GM12878 (cell line): ENCODE results near the gene ABCC1. TPM values are rescaled to one million over a fixed set of nuclear protein-coding genes. Genes with fewer than 3 reads are reported as not detected.

ENCODE experiments used
- ATAC-seq: fragments of 200-7000 bp; cut with Tn5 transposase; 3 replicates; pipeline ENCODE4 v1.9.1; 2020; ENCODE audit warnings: mild to moderate bottlenecking, moderate library complexity
- BruUV-seq: library from RNA; stranded (reverse); fragments of 400-500 nt; replicated peaks from 2 replicates; lab custom pipeline; 2021; lab: Mats Ljungman, UMichigan
- CTCF ChIA-PET: fragments of 300-600 bp; sonication (Branson Sonifier 250); formaldehyde crosslinking; extraction: SDS; loops from one replicate; lab custom pipeline; 2021; ENCODE audit warnings: inconsistent platforms; lab: Yijun Ruan, JAX
- POLR2A ChIA-PET: fragments of 350-600 bp; formaldehyde crosslinking; extraction: SDS; loops from one replicate; lab custom pipeline; 2021; ENCODE audit warnings: inconsistent platforms; lab: Charles Lee
- RAD21 ChIA-PET: fragments of 300-600 bp; sonication (Branson Sonifier 250); formaldehyde crosslinking; loops from one replicate; lab custom pipeline; 2023; ENCODE audit warnings: antibody characterized with exemption; ENCODE audit not compliant: unreplicated experiment; lab: Charles Lee
- SMC1A ChIA-PET: fragments of 300-600 bp; sonication (Branson Sonifier 250); formaldehyde crosslinking; loops from one replicate; lab custom pipeline; 2023; ENCODE audit not compliant: unreplicated experiment, uncharacterized antibody; lab: Charles Lee
- DNase-seq: peaks from one replicate; pipeline ENCODE4 v3.0.0-alpha.2; 2011; ENCODE audit warnings: low read depth, low spot score
- FAIRE-seq: peaks from 3 replicates; lab custom pipeline; 2011; peaks lifted over from hg19 to GRCh38; lab: Jason Lieb, UNC
- H2AFZ ChIP-seq: 2 replicates; pipeline ENCODE4 v1.6.0; 2011; ENCODE audit warnings: low read depth, low read length, control low read depth; ENCODE audit not compliant: control insufficient read depth
- H3K27ac ChIP-seq: 2 replicates; pipeline ENCODE4 v1.5.1; 2011; ENCODE audit warnings: control low read depth; ENCODE audit not compliant: control insufficient read depth, insufficient read depth
- H3K27me3 ChIP-seq, 2 experiments: replicated peaks in 1 of 2; 2 replicates each; pipeline versions ENCODE4 v1.6.0 to v1.6.1; 2011; ENCODE audit warnings: low read length in 1 of 2; ENCODE audit not compliant: control insufficient read depth in 2 of 2, insufficient read depth in 2 of 2
- H3K36me3 ChIP-seq, 2 experiments: 2 replicates each; pipeline ENCODE4 v1.5.1; 2011; ENCODE audit warnings: low read length in 1 of 2; ENCODE audit not compliant: control insufficient read depth in 2 of 2, insufficient read depth in 2 of 2
- H3K4me1 ChIP-seq: 2 replicates; pipeline ENCODE4 v1.6.1; 2011; ENCODE audit warnings: mild to moderate bottlenecking, low read length, moderate library complexity, mixed read lengths; ENCODE audit not compliant: control insufficient read depth, insufficient read depth
- H3K4me2 ChIP-seq: 2 replicates; pipeline ENCODE4 v1.6.0; 2011; ENCODE audit warnings: control low read depth; ENCODE audit not compliant: control insufficient read depth, insufficient read depth
- H3K4me3 ChIP-seq: fragments of 200-600 bp; sonication (generic); 2 replicates; pipeline ENCODE4 v1.5.1; 2016
- H3K79me2 ChIP-seq: 2 replicates; pipeline ENCODE4 v1.6.0; 2011; ENCODE audit warnings: low read length; ENCODE audit not compliant: control insufficient read depth, insufficient read depth
- H3K9ac ChIP-seq: 2 replicates; pipeline ENCODE4 v1.8.0; 2011; ENCODE audit warnings: low read length, control low read depth, mixed read lengths; ENCODE audit not compliant: control insufficient read depth, insufficient read depth
- H3K9me3 ChIP-seq: replicated peaks from 3 replicates; pipeline ENCODE4 v1.5.1; 2011; ENCODE audit warnings: mild to moderate bottlenecking, low read length; ENCODE audit not compliant: control insufficient read depth, insufficient read depth
- H4K20me1 ChIP-seq: 2 replicates; pipeline ENCODE4 v1.6.0; 2011; ENCODE audit not compliant: control insufficient read depth, insufficient read depth
- ASH2L ChIP-seq: fragments of 300-600, 200-600 bp; sonication (generic); IDR thresholded peaks from 2 replicates; pipeline ENCODE4 v1.6.1; 2017; ENCODE audit warnings: low read depth, mild to moderate bottlenecking, borderline replicate concordance
- CBX3 ChIP-seq: fragments of 200-600 bp; sonication (generic); IDR thresholded peaks from 2 replicates; pipeline ENCODE4 v1.6.1; 2016; ENCODE audit warnings: low read depth, borderline replicate concordance
- CEBPB ChIP-seq, 2 experiments: fragments of 150-350 bp in 1 of 2; IDR thresholded peaks; 2 replicates each; pipeline ENCODE4 v1.6.1; 2012 to 2014; ENCODE audit warnings: low read depth in 2 of 2, low read length in 2 of 2, borderline replicate concordance in 1 of 2, inconsistent platforms in 1 of 2
- FOXK2 ChIP-seq: fragments of 450-650 bp; IDR thresholded peaks from 2 replicates; pipeline ENCODE4 v1.6.1; 2017; ENCODE audit warnings: mild to moderate bottlenecking, moderate library complexity
- JUND ChIP-seq: IDR thresholded peaks from 2 replicates; pipeline ENCODE4 v1.6.1; 2012; ENCODE audit warnings: low read depth, mild to moderate bottlenecking, low read length, improper control_type of control experiment, moderate library complexity
- MXI1 ChIP-seq: fragments of 150-350 bp; IDR thresholded peaks from 2 replicates; pipeline ENCODE4 v1.6.1; 2011; ENCODE audit warnings: low read depth, mild to moderate bottlenecking, inconsistent platforms, low read length, improper control_type of control experiment
- PAX8 ChIP-seq: fragments of 450-650 bp; IDR thresholded peaks from 2 replicates; pipeline ENCODE4 v1.6.1; 2017; ENCODE audit warnings: mild to moderate bottlenecking, moderate library complexity
- POU2F2 ChIP-seq: IDR thresholded peaks from 3 replicates; pipeline ENCODE4 v1.6.1; 2011; ENCODE audit warnings: low read depth, mild to moderate bottlenecking, low read length, borderline replicate concordance
- SMARCA5 ChIP-seq: fragments of 450-650 bp; IDR thresholded peaks from 2 replicates; pipeline ENCODE4 v1.6.1; 2017; ENCODE audit warnings: mild to moderate bottlenecking
- YY1 ChIP-seq: IDR thresholded peaks from 2 replicates; pipeline ENCODE4 v1.6.1; 2011; ENCODE audit warnings: low read depth, mild to moderate bottlenecking, low read length
- ZNF24 ChIP-seq: fragments of 450-650 bp; IDR thresholded peaks from 2 replicates; pipeline ENCODE4 v1.6.1; 2017; ENCODE audit warnings: antibody characterized with exemption, mild to moderate bottlenecking
- WGBS: methylation state at CpG from one replicate; pipeline ENCODE4 v1.1.6; 2016; ENCODE audit warnings: low lambda C conversion rate; ENCODE audit not compliant: insufficient replicate concordance, insufficient coverage; ENCODE audit errors: missing lambda C conversion rate; 5-methylcytosine and 5-hydroxymethylcytosine counted together
- in situ Hi-C: fragments of 300-500 bp; cut with MboI; formaldehyde crosslinking; loops from 9 replicates; pipeline ENCODE4 v1.14.3; 2018; ENCODE audit warnings: mixed read lengths
- intact Hi-C: fragments of 100-400 bp; cut with micrococcal nuclease; formaldehyde crosslinking; loops from one replicate; pipeline ENCODE4 v1.14.2; 2022; ENCODE audit not compliant: unreplicated experiment
- polyA plus RNA-seq, 11 experiments: library from polyadenylated mRNA; depleted of rRNA in 4 of 11; unstranded in 6 of 11; stranded (reverse) in 5 of 11; fragments of >200 nt; fragmentation: Nextera tagmentation in 4 of 11; fragmentation: Illumina TruSeq in 1 of 11; extraction: Ambion mirVana in 4 of 11; extraction: Trizol in 1 of 11; gene quantifications; 1 replicate in 1 of 11; 2 replicates in 10 of 11; pipeline versions ENCODE4 v1.2.1 to v1.2.3, GENCODE V29; 2011 to 2016; ENCODE audit warnings: inconsistent platforms in 2 of 11, missing spikeins in 2 of 11, low read depth in 1 of 11
- total RNA-seq, 4 experiments: library from RNA; depleted of rRNA in 3 of 4; stranded (reverse); fragments of >200 nt in 3 of 4; fragmentation: Illumina TruSeq in 1 of 4; extraction: Trizol in 1 of 4; gene quantifications; 2 replicates each; pipeline versions ENCODE4 v1.2.1 to v1.2.3, GENCODE V29; 2013 to 2021
- TF ChIP-seq, protein P1 (sequence below): IDR thresholded peaks from 2 replicates; pipeline ENCODE4 v1.6.1; 2011; ENCODE audit warnings: borderline replicate concordance, low read depth, mild to moderate bottlenecking, moderate library complexity, low read length; ENCODE audit not compliant: insufficient read depth, poor library complexity, severe bottlenecking
- TF ChIP-seq, protein P2 (sequence below): fragments of 450-650 bp; formaldehyde crosslinking; IDR thresholded peaks from 2 replicates; pipeline ENCODE4 v1.4.0; 2020; ENCODE audit warnings: mild to moderate bottlenecking, moderate library complexity
- TF ChIP-seq, protein P3 (sequence below): fragments of 450-650 bp; IDR thresholded peaks from 2 replicates; pipeline ENCODE4 v1.6.1; 2016; ENCODE audit warnings: mild to moderate bottlenecking

Gene ABCC1
- total and polyA plus RNA-seq, 10 of the 15 experiments (the other 5 are each of a cell fraction or from before 2014, with no cell fraction given) = 3.2 to 44.6 (median 14.5) TPM

DNA sequence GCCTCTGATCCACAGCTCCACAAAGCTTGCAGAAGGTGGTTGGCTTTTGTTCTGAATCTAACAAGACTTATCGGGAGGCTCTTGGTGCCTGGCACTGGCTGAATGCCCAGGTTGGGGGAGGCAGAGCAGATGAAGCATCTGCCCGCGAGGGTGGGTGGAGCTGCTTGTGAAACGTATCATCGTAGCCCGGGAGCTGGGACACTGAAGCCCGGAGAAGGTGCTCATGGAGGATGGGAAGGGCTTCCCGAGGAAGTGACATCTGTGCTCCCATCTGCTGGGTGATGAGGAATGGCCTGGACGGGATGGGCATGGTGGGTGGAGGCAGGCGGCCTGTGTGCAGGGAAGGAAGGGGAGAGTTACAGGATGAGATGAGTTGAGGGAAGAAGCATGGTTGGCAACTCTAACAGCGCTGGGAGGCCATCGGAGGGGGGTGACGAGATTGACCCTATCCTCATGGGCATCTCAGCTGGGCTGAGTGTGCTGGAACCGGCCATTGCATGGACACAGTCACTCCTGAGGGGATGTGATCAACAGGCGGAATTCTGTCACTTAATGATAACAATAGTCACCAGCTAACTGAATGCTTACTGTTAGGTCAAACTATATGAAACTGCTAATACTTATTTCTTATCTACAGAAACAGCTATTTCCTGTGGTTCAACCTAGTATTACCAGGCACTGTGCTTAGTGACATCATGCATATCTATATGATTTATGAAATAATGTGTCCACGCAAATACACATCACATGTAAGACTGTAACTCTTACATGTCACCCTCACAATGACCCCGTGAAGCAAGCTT, 171.2 kb downstream of the ABCC1 start:
- H3K27ac ChIP-seq = no peak overlapping the region
- H3K4me1 ChIP-seq = no peaks in the 10 kb centered on the region
- H3K79me2 ChIP-seq = no peaks in the 10 kb centered on the region
- FAIRE-seq = no peak
- H3K27me3 ChIP-seq = no peaks in the 10 kb centered on the region
- no peak overlapping the region for H3K9ac ChIP-seq
- peaks cover 16 to 54% of the 10 kb centered on the region in 2 experiments for H3K36me3 ChIP-seq
- CTCF ChIA-PET = no interaction called here
- no peak overlapping the region for H3K4me3 ChIP-seq
- peaks cover 24% of the 10 kb centered on the region for H3K9me3 ChIP-seq
- no TSS peak for BruUV-seq
- 87% methylated on average over 17 of the region's 17 CpGs for WGBS
- H4K20me1 ChIP-seq = no peaks in the 10 kb centered on the region
- no peak for DNase-seq
- RAD21 ChIA-PET = no interaction called here
- no peak overlapping the region for H3K4me2 ChIP-seq
- SMC1A ChIA-PET = no interaction called here
- no peak overlapping the region for H2AFZ ChIP-seq
- in situ Hi-C loops = loop anchor here (10.0 kb wide), 1 partner anchor 56 kb away; no protein-coding TSS in a partner anchor
- intact Hi-C loops = loop anchor here (10.0 kb wide), 1 partner anchor 356 kb away; no protein-coding TSS in a partner anchor
- POLR2A ChIA-PET = interaction anchor here (1.2 kb wide), 1 partner anchor 232 kb away, joined by 4 read pairs; the partner anchor contains the start of gene CEP20
- TF ChIP-seq, protein P1, sequence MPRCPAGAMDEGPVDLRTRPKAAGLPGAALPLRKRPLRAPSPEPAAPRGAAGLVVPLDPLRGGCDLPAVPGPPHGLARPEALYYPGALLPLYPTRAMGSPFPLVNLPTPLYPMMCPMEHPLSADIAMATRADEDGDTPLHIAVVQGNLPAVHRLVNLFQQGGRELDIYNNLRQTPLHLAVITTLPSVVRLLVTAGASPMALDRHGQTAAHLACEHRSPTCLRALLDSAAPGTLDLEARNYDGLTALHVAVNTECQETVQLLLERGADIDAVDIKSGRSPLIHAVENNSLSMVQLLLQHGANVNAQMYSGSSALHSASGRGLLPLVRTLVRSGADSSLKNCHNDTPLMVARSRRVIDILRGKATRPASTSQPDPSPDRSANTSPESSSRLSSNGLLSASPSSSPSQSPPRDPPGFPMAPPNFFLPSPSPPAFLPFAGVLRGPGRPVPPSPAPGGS = no peak
- TF ChIP-seq FOXK2 (no peak), POU2F2 (no peak), ASH2L (no peak), CBX3 (no peak), MXI1 (no peak), YY1 (no peak), PAX8 (no peak), SMARCA5 (no peak), ZNF24 (no peak), CEBPB (IDR thresholded peaks at IDR 0.05; ENCODE audit: borderline replicate concordance in 1 of 2, low read depth in 2 of 2, low read length in 2 of 2) (no peak), JUND (no peak)
- TF ChIP-seq, protein P2, sequence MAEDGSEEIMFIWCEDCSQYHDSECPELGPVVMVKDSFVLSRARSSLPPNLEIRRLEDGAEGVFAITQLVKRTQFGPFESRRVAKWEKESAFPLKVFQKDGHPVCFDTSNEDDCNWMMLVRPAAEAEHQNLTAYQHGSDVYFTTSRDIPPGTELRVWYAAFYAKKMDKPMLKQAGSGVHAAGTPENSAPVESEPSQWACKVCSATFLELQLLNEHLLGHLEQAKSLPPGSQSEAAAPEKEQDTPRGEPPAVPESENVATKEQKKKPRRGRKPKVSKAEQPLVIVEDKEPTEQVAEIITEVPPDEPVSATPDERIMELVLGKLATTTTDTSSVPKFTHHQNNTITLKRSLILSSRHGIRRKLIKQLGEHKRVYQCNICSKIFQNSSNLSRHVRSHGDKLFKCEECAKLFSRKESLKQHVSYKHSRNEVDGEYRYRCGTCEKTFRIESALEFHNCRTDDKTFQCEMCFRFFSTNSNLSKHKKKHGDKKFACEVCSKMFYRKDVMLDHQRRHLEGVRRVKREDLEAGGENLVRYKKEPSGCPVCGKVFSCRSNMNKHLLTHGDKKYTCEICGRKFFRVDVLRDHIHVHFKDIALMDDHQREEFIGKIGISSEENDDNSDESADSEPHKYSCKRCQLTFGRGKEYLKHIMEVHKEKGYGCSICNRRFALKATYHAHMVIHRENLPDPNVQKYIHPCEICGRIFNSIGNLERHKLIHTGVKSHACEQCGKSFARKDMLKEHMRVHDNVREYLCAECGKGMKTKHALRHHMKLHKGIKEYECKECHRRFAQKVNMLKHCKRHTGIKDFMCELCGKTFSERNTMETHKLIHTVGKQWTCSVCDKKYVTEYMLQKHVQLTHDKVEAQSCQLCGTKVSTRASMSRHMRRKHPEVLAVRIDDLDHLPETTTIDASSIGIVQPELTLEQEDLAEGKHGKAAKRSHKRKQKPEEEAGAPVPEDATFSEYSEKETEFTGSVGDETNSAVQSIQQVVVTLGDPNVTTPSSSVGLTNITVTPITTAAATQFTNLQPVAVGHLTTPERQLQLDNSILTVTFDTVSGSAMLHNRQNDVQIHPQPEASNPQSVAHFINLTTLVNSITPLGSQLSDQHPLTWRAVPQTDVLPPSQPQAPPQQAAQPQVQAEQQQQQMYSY (CRISPR knock-in tag) = no peak
- TF ChIP-seq, protein P3, sequence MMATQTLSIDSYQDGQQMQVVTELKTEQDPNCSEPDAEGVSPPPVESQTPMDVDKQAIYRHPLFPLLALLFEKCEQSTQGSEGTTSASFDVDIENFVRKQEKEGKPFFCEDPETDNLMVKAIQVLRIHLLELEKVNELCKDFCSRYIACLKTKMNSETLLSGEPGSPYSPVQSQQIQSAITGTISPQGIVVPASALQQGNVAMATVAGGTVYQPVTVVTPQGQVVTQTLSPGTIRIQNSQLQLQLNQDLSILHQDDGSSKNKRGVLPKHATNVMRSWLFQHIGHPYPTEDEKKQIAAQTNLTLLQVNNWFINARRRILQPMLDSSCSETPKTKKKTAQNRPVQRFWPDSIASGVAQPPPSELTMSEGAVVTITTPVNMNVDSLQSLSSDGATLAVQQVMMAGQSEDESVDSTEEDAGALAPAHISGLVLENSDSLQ = no peak
- no peak for ATAC-seq
